Lower lobe of right lung (tissue), 2 donors: ENCODE results near the gene RNF144B. TPM values are rescaled to one million over a fixed set of nuclear protein-coding genes. Genes with fewer than 3 reads are reported as not detected.

Experiments
- ATAC-seq, 2 donors: fragments of 200-7000 bp; cut with Tn5 transposase; one replicate each; pipeline ENCODE4 v1.9.1; 2020 to 2022; ENCODE audit warnings: mild to moderate bottlenecking in 2 of 2, moderate library complexity in 2 of 2
- DNase-seq: peaks from one replicate; pipeline ENCODE4 v3.0.0-alpha.2; 2020
- H3K27ac ChIP-seq: fragments of 200-600 bp; one replicate; pipeline ENCODE4 v1.8.0; 2022
- H3K27me3 ChIP-seq: fragments of 200-600 bp; one replicate; pipeline ENCODE4 v1.8.0; 2022; ENCODE audit warnings: low read depth
- H3K36me3 ChIP-seq: fragments of 200-600 bp; one replicate; pipeline ENCODE4 v1.8.0; 2022; ENCODE audit warnings: mild to moderate bottlenecking
- H3K4me1 ChIP-seq: fragments of 200-600 bp; one replicate; pipeline ENCODE4 v1.8.0; 2022
- H3K4me3 ChIP-seq: fragments of 200-600 bp; one replicate; pipeline ENCODE4 v1.8.0; 2022; ENCODE audit warnings: mild to moderate bottlenecking
- H3K9me3 ChIP-seq: fragments of 200-600 bp; one replicate; pipeline ENCODE4 v1.8.0; 2022
- intact Hi-C: fragments of 100-400 bp; cut with DNase I; formaldehyde crosslinking; loops from one replicate; pipeline ENCODE4 v1.11.0; 2022
- total RNA-seq: library from RNA; stranded (reverse); fragmentation: NEBNext Ultra II Directional; extraction: Animal tissue kit (Norgen Biotek cat#: 25700); gene quantifications from one replicate; pipeline ENCODE4 v1.2.1, GENCODE V29; 2021
- TF ChIP-seq, protein P1 (sequence below): fragments of 200-600 bp; IDR thresholded peaks from one replicate; pipeline ENCODE4 v1.8.0; 2022; ENCODE audit warnings: antibody characterized with exemption, mild to moderate bottlenecking
- donor health status: DM: no; HTN: yes; CAD: no; lungs with severe emphysema.

The RNF144B gene
- total RNA-seq, 1 donor from 2014 or later = 109 TPM

GRCh38 chr6:18465410-18466154 lies 78.4 kb downstream of the RNF144B start:
- ATAC-seq (no peak), DNase-seq (no peak)
- H3K27ac ChIP-seq = no peak overlapping the region
- H3K9me3 ChIP-seq = no peaks in the 10 kb centered on the region
- H3K27me3 ChIP-seq = no peaks in the 10 kb centered on the region
- peaks cover 76% of the 10 kb centered on the region for H3K36me3 ChIP-seq
- intact Hi-C loops = no loop called here
- no peaks in the 10 kb centered on the region for H3K4me1 ChIP-seq
- no peak overlapping the region for H3K4me3 ChIP-seq
- TF ChIP-seq, protein P1, sequence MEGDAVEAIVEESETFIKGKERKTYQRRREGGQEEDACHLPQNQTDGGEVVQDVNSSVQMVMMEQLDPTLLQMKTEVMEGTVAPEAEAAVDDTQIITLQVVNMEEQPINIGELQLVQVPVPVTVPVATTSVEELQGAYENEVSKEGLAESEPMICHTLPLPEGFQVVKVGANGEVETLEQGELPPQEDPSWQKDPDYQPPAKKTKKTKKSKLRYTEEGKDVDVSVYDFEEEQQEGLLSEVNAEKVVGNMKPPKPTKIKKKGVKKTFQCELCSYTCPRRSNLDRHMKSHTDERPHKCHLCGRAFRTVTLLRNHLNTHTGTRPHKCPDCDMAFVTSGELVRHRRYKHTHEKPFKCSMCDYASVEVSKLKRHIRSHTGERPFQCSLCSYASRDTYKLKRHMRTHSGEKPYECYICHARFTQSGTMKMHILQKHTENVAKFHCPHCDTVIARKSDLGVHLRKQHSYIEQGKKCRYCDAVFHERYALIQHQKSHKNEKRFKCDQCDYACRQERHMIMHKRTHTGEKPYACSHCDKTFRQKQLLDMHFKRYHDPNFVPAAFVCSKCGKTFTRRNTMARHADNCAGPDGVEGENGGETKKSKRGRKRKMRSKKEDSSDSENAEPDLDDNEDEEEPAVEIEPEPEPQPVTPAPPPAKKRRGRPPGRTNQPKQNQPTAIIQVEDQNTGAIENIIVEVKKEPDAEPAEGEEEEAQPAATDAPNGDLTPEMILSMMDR = no peak

DNA sequence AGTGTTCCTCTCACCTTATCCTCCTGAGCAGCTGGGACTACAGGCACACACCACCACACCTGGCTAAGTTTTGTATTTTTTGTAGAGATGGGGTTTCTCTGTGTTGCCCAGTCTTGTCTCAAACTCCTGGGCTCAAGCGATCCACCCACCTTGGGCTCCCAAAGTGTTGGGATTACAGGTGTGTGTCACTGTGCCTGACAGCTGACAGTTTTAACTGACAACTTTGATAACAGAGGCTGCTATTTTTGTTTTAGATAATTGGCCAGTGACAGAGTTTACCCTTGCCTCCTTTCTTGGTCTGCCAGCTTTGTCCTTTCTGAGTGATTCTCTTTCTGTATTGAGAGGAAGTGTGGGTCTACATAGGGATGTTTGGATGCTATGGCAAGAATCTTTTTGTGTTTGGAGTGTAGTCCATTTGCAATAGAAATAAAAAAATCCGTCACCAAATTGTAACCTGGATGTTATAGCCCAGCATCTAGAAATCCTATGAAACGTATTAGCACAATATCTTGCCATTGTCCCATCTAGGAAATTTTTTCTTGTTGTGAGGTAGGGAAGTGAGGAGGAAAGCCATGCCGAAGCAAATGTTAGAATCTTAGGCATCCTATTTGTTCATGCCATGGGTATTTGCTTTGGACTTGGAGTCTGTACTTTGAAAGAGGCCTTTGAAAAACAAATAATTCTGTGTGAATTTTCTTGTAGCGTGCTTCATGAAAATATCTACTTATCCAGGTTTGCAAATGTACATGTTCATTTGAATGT lies 80.8 kb downstream of the RNF144B start:
- Histone ChIP-seq H3K4me1 (no peaks in the 10 kb centered on the region), H3K9me3 (no peaks in the 10 kb centered on the region), H3K27me3 (no peaks in the 10 kb centered on the region), H3K36me3 (peaks cover 59% of the 10 kb centered on the region), H3K27ac (no peak overlapping the region), H3K4me3 (no peak overlapping the region)
- DNase-seq = no peak
- peak in 1 of 2 donors; percentile 70 for ATAC-seq
- TF ChIP-seq, protein P1 = no peak
- intact Hi-C loops = no loop called here

DNA sequence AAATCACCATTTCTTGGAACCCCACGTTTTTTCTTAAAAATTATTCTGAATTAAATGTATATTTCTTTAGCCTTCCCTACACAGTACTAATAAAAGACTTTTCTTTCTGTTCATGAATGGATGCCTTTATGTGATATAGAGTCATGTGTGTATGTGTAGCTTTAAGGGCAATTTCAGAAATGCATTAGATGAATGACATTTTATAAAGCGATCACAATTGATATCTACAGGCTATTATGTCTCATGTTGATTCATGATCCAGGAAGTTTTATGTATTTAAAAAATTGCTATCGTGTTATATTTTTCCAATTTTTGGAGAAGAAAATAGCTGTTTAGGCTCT lies 81.3 kb downstream of the RNF144B start:
- Histone ChIP-seq H3K27ac (no peak overlapping the region), H3K4me3 (no peak overlapping the region), H3K9me3 (no peaks in the 10 kb centered on the region), H3K36me3 (peaks cover 54% of the 10 kb centered on the region), H3K4me1 (no peaks in the 10 kb centered on the region), H3K27me3 (no peaks in the 10 kb centered on the region)
- DNase-seq = no peak
- intact Hi-C loops = no loop called here
- TF ChIP-seq, protein P1 = no peak
- ATAC-seq = no peak

GRCh38 chr6:18469536-18469935 lies 82.4 kb downstream of the RNF144B start:
- TF ChIP-seq, protein P1 = no peak

DNA sequence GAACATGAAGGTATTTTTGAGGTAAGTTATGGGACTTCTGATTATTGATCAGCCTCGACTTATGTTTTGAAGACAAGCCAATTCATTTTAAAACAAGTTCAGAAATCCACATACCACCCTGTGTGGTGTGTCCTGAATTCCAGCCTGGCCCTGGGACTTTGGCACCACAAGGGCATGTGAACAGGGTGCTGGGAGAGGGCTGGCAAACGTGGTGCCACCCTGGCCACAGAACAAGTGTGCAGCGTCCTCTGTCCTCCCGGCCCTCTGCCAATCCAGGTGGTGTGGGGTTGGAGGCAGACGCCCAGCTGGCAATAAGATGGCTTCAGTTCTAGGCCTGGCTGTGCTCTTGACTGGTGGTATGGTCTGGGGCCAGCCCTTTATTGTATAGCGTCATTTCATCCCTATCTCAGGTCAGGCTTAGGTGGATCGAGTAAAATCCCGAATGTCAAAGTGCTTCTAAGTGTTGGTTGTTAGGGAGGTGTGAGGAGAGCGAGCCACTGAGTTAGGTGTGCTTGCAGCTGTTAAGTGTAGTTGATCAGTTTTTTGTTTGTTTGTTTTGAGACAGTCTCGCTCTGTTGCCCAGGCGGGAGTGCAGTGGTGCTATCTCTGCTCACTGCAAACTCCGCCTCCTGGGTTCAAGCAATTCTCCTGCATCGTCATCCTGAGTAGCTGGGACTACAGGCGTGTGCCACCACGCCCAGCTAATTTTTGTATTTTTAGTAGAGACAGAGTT lies 84.2 kb downstream of the RNF144B start:
- ATAC-seq = peak in 1 of 2 donors; percentile 13
- no peak for DNase-seq
- Histone ChIP-seq H3K36me3 (peaks cover 24% of the 10 kb centered on the region), H3K4me1 (no peaks in the 10 kb centered on the region), H3K9me3 (no peaks in the 10 kb centered on the region), H3K27me3 (no peaks in the 10 kb centered on the region), H3K4me3 (no peak overlapping the region), H3K27ac (no peak overlapping the region)
- intact Hi-C loops = no loop called here
- TF ChIP-seq, protein P1 = no peak

More at GRCh38 chr6:18469536-18469935, 82.4 kb downstream of the RNF144B start:
- H3K27me3 ChIP-seq = no peaks in the 10 kb centered on the region
- DNase-seq (no peak), ATAC-seq (no peak)
- intact Hi-C loops = no loop called here
- peaks cover 43% of the 10 kb centered on the region for H3K36me3 ChIP-seq
- no peak overlapping the region for H3K27ac ChIP-seq
- no peak overlapping the region for H3K4me3 ChIP-seq
- H3K9me3 ChIP-seq = no peaks in the 10 kb centered on the region
- no peaks in the 10 kb centered on the region for H3K4me1 ChIP-seq
